Skeletal muscle cell (primary cell): ENCODE results near the gene PSME3.
"Not testable (repeated sequence)": the region's sequence is repeated elsewhere in the genome, so short reads cannot be mapped to it uniquely, and the experiment has no call there.

Experiments used
- DNase-seq: peaks from one replicate; pipeline ENCODE4 v3.0.0-alpha.2; 2010; ENCODE audit warnings: low read depth
- H3K4me3 ChIP-seq: 2 replicates; pipeline ENCODE4 v1.5.1; 2011; ENCODE audit warnings: low read depth, mild to moderate bottlenecking, control low read depth, low read length, moderate library complexity

Gene PSME3

GRCh38 chr17:42871647-42872046 is 38.5 kb downstream of the PSME3 start:
- H3K4me3 ChIP-seq, result no peak overlapping the region
- DNase-seq, result no peak

- no peak for DNase-seq
These were observed 39.2 kb downstream of the PSME3 start for GRCh38 chr17:42872251-42872965.

GRCh38 chr17:42873315-42873714 is 40.1 kb downstream of the PSME3 start:
- no peak for DNase-seq
- no peak overlapping the region for H3K4me3 ChIP-seq

More at GRCh38 chr17:42872251-42872965, 39.2 kb downstream of the PSME3 start:
- H3K4me3 ChIP-seq, result no peak overlapping the region

- DNase-seq, H3K4me3 ChIP-seq: not testable (repeated sequence)
These were observed 40.9 kb downstream of the PSME3 start for GRCh38 chr17:42873932-42874695.

- H3K4me3 ChIP-seq, result no peak overlapping the region
- DNase-seq, result no peak
These were observed 43.8 kb downstream of the PSME3 start for GRCh38 chr17:42877037-42877436.

GRCh38 chr17:42878123-42878880 is 45.1 kb downstream of the PSME3 start:
- no peak for DNase-seq

GRCh38 chr17:42878924-42879595 is 45.9 kb downstream of the PSME3 start:
- DNase-seq, result no peak

More at GRCh38 chr17:42878123-42878880, 45.1 kb downstream of the PSME3 start:
- no peak overlapping the region for H3K4me3 ChIP-seq

GRCh38 chr17:42879596-42879985 is 46.4 kb downstream of the PSME3 start:
- H3K4me3 ChIP-seq, result no peak overlapping the region
- no peak for DNase-seq

More at GRCh38 chr17:42878924-42879595, 45.9 kb downstream of the PSME3 start:
- no peak overlapping the region for H3K4me3 ChIP-seq

GRCh38 chr17:42880776-42881310 is 47.6 kb downstream of the PSME3 start:
- no peak overlapping the region for H3K4me3 ChIP-seq
- DNase-seq, result no peak

GRCh38 chr17:42881706-42882105 is 48.5 kb downstream of the PSME3 start:
- not testable (repeated sequence) for H3K4me3 ChIP-seq, DNase-seq

- no peak overlapping the region for H3K4me3 ChIP-seq
These were observed 49.0 kb downstream of the PSME3 start for GRCh38 chr17:42882166-42882565.

GRCh38 chr17:42883802-42884558 is 50.8 kb downstream of the PSME3 start:
- H3K4me3 ChIP-seq, result no peak overlapping the region
- DNase-seq, result no peak

More at GRCh38 chr17:42882166-42882565, 49.0 kb downstream of the PSME3 start:
- no peak for DNase-seq

GRCh38 chr17:42885806-42886205 is 52.6 kb downstream of the PSME3 start:
- H3K4me3 ChIP-seq, DNase-seq: not testable (repeated sequence)

GRCh38 chr17:42886283-42887176 is 53.3 kb downstream of the PSME3 start:
- DNase-seq, result no peak
- no peak overlapping the region for H3K4me3 ChIP-seq

GRCh38 chr17:42889809-42890208 is 56.6 kb downstream of the PSME3 start:
- H3K4me3 ChIP-seq, result no peak overlapping the region
- no peak for DNase-seq

GRCh38 chr17:42891539-42892152 is 58.4 kb downstream of the PSME3 start:
- peak; percentile 4 for DNase-seq

GRCh38 chr17:42893359-42893758 is 60.2 kb downstream of the PSME3 start:
- H3K4me3 ChIP-seq, result no peak overlapping the region
- DNase-seq, result no peak

More at GRCh38 chr17:42891539-42892152, 58.4 kb downstream of the PSME3 start:
- no peak overlapping the region for H3K4me3 ChIP-seq
